HG03558 (cell line): ENCODE data around the gene ANO3.
"Not testable (repeated sequence)": the region's sequence is repeated elsewhere in the genome, so short reads cannot be mapped to it uniquely, and the experiment has no call there.

Source experiments
- ATAC-seq: cut with Tn5 transposase; IDR thresholded peaks from one replicate; pipeline ENCODE4 v1.9.1; 2021; ENCODE audit warnings: moderate number of reproducible peaks; ENCODE audit not compliant: unreplicated experiment; ENCODE audit errors: extremely low read depth

ANO3 gene

DNA sequence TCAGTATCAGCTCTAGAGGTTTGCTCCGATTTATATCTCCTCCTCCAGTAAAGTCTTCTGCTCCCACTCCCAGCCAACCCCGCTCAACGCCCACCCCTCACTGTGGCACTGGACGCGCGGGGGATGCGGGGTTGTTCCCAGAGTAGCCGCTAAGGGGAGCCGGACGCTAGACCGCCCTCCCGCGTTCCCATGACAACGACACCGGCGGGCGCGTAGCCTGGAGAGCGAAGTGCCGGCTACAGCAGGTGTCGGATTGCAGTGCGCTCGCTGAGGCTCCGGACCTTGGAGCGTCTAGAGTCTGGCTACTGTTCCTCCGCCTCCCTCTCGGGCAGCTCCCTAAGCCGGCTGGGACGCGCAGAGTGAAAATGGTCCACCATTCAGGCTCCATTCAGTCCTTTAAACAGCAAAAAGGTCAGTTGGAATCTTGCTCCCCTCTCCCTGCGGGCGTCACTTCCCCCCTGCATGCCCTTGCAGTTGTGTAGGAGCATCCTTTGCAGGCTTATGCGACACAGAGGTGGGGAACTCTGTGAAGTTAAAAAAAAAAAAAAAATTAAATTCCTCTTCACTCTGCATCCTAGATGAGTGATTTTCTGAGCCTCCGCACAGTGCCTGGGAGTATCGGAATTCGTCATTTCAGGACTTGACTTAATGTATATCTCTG lies at the start of gene ANO3:
ANO3 (plus strand) TSS at position 220 of the 661 bp plus-strand sequence; CDS start at position 366, 146 bp downstream.
- ATAC-seq, result peak; percentile 86

DNA sequence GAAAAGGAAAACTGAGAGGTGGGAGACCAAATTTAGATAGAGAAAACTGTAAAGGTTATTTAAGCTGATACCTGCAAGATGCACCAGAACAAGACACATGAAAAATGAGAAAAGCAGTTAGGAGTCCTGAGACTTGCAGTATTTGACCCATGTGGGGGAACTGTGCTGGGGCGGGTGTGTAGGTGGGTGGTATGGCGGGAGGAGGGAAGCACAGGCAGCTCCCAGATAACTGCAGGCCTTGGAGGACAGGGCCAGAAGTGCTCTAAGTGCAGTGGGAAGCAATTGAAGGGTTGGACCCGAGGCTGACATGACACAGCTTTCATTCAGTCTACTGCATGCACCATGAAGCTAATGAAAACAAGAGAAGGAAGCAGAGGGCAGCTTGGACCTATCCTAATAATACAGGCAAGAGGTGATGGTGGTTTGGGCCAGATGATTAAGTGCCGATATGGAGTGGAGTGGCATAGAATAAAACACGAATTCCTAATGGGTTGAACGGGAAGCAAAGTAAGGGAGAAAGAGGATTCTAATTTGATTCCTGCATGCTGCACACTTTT lies 48.0 kb upstream of the ANO3 start:
- ATAC-seq, result no peak

DNA sequence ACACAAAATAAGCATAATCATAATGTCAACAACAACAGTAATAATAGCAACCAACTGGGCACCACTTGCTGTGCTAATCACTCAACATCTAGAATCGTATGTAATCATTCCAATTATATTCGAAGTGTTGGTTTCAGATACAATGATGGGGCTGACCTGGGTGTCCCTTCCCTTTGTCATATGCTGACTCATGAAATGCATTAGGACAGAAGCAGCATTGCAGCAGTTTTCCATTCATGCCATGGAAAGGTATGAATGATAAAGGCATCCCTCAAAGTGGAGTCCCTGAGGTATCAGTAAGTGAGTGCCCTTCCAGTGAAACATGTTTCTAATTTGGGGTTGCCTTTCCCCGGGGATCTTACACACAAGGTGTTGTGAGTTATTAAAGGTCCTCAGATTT lies 46.3 kb upstream of the ANO3 start:
- ATAC-seq, result no peak

DNA sequence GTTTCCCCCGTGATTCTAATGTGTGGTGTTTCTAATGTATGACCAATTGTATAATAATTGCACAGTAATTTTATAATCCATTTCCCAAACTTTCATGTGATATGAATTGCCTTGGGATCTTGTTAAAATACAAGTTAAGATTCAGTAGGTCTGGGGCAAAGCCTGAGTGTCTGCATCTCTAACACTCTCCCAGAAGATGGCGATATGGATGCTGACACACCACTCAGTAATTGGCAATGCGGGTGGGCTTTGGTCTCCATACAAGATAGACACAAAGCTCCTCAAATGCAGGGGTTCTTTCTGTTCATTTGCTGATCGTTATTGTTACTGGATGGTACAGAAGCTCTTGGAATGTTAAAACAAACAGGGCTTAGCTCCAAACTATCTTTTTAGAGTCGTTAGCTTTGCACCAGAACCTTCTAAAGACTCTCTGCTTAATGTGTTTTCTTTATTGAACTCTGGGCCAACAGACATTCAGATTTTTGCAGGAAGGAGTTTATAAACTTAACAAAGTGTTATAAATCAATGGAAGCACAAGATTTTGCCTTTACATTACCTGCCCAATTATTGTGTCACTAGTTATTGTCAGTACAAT lies 45.4 kb upstream of the ANO3 start:
- ATAC-seq, result no peak

DNA sequence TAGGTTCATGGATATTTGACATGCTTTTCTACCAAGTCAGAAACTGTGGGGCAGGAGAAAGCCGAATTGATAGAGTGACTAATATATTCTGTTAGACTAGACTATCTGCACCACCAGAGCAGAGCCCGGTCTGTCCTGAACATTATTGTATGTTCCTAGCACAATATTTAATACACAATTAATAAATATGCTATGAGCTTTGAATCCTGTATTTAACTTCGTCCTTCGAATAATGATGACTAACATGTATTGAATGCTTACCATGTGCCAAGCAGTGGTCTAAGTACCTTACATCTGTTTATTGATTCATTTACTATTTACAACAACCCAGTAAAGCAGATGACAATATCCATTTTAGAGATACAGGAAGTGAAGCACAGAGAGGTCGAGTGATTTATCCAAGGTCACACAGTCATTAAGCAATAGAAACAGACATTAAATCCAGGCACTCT lies 44.8 kb upstream of the ANO3 start:
- ATAC-seq, result no peak

DNA sequence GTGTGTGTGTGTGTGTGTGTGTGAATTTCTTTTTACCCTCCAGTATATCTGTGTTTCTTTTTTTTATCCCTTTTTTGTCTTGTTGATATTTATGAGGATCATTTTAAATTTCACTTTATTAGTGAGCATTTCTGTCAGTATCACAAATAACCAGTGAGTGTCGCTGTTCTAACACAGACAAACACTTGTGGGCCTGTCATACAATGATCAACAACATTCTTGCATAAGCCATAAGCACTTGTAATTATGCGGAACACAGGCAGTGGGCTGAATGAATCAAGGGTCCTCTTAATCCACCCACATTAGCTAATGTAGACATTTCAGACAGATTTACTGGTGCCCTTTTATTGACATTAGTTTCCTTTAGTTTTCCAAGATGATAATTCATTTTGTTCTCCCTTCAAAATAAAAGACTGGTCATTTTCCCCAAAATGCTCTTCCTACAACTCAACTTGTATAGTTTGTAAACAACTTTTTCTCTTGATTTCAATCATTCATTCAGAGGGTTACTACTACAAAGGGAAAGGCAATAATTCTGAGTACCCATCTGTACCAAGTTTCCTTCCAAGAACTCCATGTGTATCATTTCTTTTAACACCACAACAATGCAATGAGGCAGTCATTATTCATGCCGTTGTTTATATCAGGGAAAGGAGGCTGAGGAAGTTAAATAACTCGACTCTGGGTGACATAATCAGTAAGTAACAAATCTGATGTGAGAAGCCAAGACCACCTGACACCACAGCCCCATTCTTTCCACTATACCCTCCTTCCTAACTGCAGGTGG lies 34.5 kb upstream of the ANO3 start:
- no peak for ATAC-seq

DNA sequence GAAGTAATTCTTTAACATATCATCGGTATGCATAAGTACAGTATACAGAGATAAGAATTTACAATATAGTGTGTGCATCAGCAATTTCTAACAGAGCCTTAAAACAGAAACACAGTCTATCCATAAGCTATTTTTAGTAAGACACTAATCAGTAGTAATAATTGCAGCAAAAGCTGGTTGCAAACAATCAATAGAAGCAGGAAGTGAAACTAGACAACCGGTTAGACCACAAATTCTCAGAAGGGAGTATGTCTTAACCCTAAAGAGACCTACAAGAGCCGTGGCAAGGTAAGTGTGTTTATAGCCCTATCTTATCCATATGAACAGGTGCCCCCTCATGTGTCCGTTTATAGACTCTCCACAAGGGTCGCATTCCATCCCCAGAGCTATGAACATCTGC lies 15.6 kb upstream of the ANO3 start:
- ATAC-seq, result not testable (repeated sequence)

DNA sequence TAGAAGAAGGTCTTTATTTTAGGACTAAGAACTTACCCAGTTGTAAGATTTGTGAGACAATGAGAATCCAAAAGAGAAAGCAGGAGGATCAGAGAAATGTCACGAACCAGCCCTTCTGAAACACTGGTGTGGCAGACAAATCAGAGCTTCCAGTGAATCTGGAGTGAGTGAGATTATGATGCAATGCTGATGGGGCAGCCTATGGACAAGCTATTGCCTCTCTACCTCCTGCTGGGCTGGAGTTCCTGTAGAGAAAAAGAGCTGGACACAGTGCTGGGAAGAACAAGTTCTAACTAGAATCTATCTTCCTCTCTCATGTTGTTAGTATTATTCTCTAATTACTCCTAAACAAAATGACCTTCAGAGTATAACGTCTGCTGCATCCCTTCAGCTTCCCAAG lies 12.0 kb upstream of the ANO3 start:
- ATAC-seq, result no peak

DNA sequence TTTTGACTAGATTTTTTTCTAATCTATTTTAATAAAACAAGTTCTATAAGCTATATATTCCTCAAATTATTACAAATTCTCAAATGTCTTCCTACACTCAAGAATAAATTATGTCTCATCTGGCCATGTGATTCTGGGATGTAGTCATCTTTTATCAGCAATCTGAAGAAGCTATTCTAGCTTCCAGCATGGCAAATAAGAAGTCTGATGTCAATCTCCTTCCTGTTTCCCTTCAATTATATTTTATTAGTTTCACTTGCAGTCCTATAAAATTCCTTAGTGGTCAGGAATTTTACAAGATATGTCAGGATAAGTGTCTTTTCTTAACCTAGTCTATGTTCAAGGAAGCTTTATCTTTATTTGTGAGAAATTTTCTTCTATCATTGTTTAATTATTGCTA lies 10.4 kb upstream of the ANO3 start:
- ATAC-seq, result no peak

DNA sequence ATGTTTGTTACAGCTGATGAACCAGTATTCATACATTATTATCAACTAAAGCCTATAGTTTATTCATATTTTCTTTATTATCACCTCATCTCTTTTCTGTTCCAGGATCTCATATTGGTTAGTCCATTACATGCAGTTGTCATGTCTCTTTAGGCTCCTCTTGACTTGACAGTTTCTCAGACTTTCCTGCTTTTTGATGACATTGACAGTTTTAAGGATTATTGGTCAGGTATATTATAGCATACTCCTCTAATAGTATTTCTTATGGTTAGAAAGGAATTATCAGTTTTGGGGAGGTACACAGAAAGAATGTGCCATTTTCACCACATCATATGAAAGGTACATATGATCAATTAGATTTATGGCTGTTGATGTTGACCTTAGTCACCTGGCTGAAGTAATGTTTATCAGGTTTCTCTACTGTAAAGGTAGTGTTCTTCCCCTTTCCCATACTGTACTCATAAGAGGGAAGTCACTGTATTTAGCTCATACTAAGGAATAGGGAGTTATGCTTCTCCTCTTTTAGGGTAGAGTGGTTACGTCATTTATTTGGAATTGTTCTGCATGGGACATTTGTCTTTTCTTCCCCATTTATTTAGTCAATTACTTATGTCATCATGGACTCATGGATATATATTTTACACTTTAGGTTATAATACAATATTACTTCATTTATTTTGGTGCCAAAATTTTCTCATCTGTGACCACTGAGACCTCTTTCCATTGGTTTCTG lies 9.4 kb upstream of the ANO3 start:
- ATAC-seq, result no peak

DNA sequence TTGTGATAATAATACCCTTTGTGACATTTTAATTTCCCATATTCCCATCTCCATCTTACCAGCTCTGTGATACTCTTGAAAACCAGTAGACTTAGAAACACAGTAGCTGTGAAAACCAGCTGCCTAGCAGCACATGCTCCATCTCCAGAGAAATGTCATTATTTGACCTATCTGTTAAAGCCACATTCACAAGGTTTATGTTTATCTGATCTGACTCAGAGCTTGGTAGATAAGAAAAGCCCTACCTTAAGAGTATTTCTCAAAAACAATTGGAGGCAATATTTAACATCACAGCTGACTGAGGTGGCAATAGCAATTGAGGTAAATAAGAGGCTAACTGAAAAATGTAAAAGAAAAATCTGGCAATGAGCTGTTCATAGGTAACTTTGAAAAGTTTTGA lies 8.1 kb upstream of the ANO3 start:
- ATAC-seq, result no peak

DNA sequence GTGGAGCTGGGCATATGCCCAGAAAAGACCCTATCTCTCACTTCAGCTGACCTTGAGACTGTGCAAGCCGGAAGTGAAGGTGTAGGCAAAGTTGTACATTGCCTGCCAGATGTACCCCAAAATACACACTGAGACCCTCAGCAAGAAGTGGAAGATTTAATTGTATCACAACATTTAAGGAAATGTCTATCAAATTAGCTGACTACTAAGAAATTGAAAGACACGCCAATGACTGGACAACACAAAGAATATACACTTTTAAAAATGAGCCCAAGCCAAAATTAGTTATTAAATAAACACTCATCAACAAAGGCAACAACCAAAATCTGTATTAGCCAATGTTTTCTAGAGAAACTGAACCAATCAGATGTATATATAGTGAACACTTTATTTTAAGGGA lies 7.7 kb upstream of the ANO3 start:
- no peak for ATAC-seq

DNA sequence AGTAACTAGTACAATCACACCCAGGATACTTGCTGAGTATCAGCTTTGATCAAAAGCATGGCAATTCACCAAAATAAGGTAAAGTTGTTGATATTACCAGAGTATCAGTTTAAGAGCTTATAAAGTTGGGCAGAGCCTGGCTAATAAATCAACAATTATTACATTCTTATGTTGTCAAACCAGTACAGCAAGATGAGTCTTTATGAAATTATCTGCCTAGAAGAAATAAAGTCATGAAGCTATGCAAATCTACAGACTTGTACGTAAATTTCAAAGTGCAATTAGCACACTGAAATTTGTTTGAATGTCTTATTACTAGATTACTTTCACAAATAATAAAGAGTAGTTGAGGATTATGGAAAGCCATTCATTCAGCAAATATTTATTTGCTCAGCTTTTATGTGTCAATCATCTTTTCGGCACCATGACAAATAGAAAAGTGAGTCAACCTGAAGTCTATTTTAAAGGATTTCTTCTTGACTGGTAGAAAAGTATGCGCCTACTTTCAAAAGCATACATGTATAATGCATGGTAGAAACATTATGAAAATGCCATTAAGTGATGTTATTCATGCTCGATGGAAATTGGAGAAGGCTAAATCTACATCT lies 5.0 kb upstream of the ANO3 start:
- no peak for ATAC-seq

DNA sequence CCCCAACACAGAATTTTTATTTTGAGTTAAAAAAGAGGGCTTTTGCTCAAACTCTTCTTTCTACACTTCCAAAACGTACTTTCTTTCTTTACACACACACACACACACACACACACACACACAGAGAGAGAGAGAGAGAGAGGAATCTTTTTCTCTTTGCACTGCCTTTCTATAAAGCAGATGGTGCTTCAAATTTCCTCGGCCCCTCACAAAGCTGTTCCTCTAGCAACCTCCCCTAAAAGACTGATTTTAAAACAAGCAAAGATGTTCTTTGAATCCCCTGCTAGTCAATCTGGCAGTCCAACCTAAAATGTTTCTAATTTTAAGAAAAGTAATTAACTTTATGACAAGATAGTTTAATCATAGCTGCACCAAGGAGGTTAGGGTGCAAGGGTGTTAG lies 2.7 kb upstream of the ANO3 start:
- ATAC-seq, result no peak

DNA sequence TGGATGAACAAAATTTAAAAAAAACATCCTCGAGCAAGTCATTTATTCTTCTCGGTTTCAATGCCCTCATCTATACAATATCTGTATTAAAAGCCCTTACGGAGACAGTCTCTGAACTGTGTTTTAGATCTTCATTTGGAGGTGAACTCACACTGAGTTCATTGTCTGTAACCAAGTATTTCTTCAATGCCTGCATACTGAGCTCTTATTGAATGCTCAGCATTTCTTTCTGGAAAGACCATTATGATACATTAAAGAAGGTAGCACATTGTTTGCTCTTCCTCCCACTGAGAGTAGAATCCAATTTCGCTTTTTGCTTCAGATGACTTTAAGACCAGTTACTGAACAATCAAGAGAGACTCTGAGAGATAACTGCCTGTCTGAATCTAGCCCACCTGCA lies 1.7 kb upstream of the ANO3 start:
- ATAC-seq, result no peak

DNA sequence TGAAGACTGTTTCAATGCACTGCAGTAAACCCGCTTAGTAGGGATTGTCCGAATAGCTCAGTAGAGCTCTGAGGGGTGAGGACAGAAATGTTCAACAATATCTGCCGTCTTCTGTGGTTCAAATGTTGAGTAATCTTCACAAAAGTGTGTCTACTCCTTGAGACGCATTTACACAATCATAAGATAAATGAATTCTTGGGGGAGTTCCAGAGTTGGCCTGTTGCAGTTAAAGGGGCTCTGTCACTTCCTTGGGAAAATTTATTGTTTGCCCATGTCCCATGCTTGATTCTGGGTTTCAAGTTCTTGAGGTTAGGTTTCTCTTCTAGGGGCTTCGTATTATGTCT lies 614 bp downstream of the ANO3 start:
- no peak for ATAC-seq

DNA sequence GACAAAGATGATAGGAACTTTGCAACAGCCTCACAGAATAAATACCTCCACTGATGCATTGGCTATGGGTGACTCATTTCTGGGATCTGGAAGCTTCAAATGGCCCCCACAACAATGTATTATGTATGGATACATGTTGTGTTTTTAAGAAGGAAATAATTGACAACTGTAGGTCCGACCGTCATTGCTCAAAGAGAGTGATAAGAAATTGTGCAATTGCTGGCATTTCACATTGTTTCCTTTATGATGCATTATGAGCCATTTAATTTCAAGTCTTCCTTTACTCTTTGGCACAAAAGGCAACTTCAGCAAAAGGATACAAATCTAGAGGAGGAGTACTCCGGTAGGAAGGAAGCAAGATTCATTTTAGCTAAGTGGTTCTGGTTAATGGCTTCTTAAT lies 2.0 kb downstream of the ANO3 start:
- no peak for ATAC-seq

DNA sequence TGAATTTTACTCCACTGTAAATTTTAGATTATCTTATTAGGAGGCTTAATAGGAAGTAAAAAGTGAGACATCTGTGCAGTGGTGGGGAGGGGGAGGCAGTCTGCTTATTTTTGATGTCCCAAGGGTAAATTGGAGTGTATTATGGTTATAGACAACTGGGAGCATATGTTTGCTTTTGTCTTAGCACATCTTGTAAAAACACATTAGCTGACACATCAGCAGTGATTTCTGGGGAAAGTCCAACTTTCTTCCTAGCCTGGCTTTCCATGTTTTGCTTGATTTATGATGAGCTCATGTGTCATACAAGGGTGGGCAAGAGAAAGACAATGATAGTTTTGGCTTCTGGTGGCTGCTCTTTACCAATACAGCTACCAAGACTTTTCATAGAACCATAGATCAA lies 4.0 kb downstream of the ANO3 start:
- no peak for ATAC-seq

DNA sequence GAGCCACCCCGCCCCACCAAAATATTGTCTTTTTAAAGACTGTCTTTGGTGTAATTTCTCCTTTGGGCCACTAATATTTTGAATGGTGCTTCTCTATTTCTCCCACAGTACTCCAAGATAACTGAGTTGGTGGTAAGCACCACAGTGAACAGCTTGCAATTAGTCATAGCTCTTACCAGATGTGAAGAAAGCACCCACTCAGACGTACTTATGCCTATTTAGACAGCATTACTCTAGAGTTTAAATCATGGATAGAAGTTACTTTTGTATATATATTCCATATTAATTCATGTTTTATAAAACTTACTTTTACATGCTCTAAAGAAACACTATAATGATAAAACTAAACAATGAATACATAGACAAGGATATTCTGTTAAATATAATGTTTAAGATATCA lies 12.7 kb downstream of the ANO3 start:
- ATAC-seq, result no peak

DNA sequence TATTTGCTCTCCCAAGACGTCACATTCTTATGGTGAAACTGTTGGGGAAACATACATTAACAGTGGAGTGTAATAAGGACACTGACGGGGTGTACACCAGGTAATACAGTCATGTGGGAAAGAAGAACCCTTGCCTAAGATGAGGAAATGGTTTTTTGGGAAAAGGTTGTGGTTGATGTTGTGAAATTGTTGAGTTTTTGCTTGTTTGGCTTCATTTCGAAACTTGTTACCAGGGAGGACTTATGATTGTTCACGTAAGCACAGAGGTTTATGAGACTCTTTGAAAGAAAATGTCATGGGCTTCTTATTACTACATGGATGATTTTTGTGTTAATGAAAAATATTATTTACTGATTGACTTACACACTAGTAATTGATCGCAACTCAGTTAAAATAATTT lies 16.8 kb downstream of the ANO3 start:
- no peak for ATAC-seq
